NB4 (cell line): Measurements from ENCODE around the gene QRICH2.
"Not testable (repeated sequence)": the region's sequence is repeated elsewhere in the genome, so short reads cannot be mapped to it uniquely, and the experiment has no call there.

Experiments
- DNase-seq: peaks from one replicate; pipeline ENCODE4 v3.0.0; 2010; ENCODE audit warnings: low read depth
- H3K4me3 ChIP-seq: one replicate; pipeline ENCODE4 v1.5.1; 2011; ENCODE audit warnings: mild to moderate bottlenecking, low read depth, low read length, moderate library complexity
- MYC ChIP-seq: IDR thresholded peaks from 2 replicates; pipeline ENCODE4 v1.6.1; 2011; ENCODE audit warnings: low read depth, low read length
- POLR2A ChIP-seq: IDR thresholded peaks from 2 replicates; pipeline ENCODE4 v1.6.1; 2011; ENCODE audit warnings: mild to moderate bottlenecking; ENCODE audit not compliant: insufficient read length; ENCODE audit errors: extremely low read depth
- TF ChIP-seq, protein P1 (sequence below): IDR thresholded peaks from 2 replicates; pipeline ENCODE4 v1.6.1; 2011; ENCODE audit warnings: low read depth, low read length
- TF ChIP-seq, protein P2 (sequence below): IDR thresholded peaks from one replicate; pipeline ENCODE4 v1.5.1; 2012; ENCODE audit warnings: low read depth, low read length

The QRICH2 gene

DNA sequence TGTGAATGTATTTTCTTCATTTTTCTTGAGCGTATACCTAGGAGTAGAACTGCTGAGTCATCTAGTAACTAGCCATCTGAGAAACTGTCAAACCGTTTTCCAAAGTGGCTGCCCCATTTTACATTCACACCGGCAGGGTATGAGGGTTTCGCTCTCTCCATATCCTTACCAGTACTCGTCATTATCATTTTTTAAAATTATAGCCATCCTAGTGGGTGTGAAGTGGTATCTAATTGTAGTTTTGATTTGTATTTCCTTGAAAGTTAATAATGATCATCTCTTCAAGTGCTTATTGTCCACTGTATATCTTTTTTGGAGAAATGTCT is 73.8 kb downstream of the QRICH2 start:
- TF ChIP-seq, protein P1, sequence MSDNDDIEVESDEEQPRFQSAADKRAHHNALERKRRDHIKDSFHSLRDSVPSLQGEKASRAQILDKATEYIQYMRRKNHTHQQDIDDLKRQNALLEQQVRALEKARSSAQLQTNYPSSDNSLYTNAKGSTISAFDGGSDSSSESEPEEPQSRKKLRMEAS = no peak
- TF ChIP-seq, protein P2, sequence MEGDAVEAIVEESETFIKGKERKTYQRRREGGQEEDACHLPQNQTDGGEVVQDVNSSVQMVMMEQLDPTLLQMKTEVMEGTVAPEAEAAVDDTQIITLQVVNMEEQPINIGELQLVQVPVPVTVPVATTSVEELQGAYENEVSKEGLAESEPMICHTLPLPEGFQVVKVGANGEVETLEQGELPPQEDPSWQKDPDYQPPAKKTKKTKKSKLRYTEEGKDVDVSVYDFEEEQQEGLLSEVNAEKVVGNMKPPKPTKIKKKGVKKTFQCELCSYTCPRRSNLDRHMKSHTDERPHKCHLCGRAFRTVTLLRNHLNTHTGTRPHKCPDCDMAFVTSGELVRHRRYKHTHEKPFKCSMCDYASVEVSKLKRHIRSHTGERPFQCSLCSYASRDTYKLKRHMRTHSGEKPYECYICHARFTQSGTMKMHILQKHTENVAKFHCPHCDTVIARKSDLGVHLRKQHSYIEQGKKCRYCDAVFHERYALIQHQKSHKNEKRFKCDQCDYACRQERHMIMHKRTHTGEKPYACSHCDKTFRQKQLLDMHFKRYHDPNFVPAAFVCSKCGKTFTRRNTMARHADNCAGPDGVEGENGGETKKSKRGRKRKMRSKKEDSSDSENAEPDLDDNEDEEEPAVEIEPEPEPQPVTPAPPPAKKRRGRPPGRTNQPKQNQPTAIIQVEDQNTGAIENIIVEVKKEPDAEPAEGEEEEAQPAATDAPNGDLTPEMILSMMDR = no peak
- TF ChIP-seq MYC (no peak), POLR2A (no peak)
- no peak for DNase-seq
- H3K4me3 ChIP-seq = no peak overlapping the region

DNA sequence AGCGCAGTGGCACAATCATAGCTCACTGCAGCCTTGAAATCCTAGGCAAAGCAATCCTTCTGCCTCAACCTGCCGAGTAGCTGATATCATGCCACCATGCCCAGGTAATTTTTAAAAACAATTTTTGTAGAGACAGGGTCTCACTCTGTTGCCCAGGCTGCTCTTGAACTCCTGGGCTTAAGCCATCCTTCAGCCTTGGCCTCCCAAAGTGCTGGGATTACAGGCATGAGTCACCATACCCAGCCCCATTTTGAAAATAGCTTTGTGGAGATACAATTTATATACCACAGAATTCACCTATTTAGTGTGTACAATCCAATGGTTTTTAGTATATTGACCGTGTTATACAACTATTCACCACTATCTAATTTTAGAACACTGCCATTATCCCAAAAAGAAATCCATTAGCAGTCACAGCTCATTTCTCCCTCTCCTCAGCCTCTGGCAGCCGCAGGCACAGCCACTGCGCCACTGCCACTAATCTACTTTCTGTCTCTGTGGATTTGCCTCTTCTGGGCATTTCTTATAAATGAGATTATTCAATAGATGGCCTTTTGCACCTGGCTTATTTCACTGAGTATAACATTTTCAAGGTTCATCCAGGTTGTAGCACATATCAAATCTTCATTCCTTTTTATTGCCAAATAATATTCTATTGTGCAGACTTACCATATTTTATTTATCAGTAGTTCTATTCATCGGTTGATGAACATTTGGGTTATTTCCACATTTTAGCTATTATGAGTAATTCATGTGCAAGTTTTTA is 74.3 kb downstream of the QRICH2 start:
- no peak for TF ChIP-seq MYC
- TF ChIP-seq POLR2A = no peak
- TF ChIP-seq, protein P2 = no peak
- TF ChIP-seq, protein P1 = no peak
- no peak overlapping the region for H3K4me3 ChIP-seq
- no peak for DNase-seq

DNA sequence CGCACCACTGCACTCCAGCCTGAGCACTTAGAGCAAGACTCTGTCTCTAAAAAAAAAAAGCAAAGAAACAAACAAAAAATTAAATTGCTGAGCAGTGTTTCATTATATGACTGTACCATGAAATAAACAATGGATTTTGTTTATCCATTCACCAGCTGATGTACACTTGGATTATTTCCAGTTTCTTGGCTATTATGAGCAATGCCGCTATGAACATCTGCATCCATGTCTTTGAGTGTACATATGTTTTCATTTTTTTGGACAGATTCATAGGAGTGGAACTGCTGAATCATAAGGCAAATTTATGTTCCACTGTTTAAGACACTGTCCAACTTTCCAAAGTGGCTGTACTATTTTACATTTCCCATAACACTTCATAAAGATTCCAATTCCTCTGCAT is 75.7 kb downstream of the QRICH2 start:
- no peak overlapping the region for H3K4me3 ChIP-seq
- DNase-seq = no peak
- TF ChIP-seq, protein P2 = no peak
- TF ChIP-seq, protein P1 = no peak
- TF ChIP-seq POLR2A = no peak

DNA sequence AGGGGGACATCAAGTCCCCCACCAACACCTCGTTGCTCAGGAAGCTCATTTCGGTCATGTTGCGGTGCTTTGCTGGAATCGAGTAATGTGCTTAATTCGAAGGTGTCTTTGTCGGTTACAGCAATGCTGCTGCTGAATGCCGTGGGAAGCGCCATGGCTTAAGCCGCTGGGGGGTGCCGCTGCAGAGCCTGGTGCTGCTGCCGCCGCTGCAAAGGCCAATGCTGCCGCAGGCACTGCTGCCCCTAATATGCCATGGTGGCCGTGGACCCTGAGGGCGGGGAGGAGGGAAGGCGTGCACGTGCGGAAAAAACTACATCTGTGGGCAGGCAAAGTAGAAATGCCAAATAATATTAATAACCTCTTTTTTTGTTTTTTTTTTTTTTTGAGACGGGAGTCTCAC is 81.3 kb downstream of the QRICH2 start:
- H3K4me3 ChIP-seq, DNase-seq: not testable (repeated sequence)

DNA sequence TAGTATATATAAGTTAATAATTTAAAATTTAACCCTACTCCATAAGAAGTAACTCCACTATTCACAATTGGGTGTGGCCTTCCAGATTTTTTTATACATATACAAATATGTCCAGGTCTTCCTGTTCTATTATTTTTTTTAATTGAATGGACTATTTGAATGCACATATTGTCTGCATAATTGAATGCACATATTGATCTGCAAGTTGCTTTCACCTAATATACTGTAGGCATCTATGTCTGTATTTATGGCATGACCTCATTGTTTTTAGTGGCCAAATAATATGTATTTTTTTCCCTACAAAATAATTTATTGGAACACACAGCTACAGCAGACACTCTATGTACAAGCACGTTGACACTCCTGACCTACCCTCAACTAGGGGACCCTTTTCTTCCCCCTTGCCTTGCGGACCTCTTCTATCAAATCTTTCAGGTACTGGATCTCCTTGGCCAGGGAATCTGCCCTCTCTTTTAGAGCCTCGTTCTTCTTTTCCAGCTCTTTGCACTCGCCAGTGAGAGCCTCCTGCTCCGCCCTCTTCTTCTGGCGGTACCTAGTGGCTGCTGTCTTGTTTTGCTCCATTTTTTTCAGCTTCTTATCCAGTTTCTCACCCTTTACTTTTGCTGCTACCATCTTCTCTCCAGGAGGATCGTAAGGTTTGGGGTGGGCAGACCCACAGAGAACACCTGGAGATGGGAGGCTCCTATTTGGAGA is 82.5 kb downstream of the QRICH2 start:
- not testable (repeated sequence) for DNase-seq, H3K4me3 ChIP-seq
